SU-DHL-6 (cell line): ENCODE measurements around the gene ESRRA.

ENCODE experiments used
- H2AFZ ChIP-seq: fragments of 200-600 bp; sonication (generic); 2 replicates; pipeline ENCODE4 v1.6.1; 2014; ENCODE audit warnings: low read depth, mild to moderate bottlenecking, moderate library complexity, mixed read lengths, antibody characterized with exemption, low read length; ENCODE audit not compliant: severe bottlenecking
- H3F3A ChIP-seq: fragments of 200-600 bp; shearing (Covaris generic); 2 replicates; pipeline ENCODE4 v1.6.0; 2016; ENCODE audit warnings: antibody characterized with exemption, mild to moderate bottlenecking; ENCODE audit not compliant: insufficient read depth
- H3K27ac ChIP-seq: fragments of 200-600 bp; sonication (generic); 2 replicates; pipeline ENCODE4 v1.5.1; 2016; ENCODE audit warnings: low read depth, mild to moderate bottlenecking, low read length, moderate library complexity, mixed read lengths
- H3K27me3 ChIP-seq: fragments of 200-600 bp; sonication (generic), shearing (Covaris generic); 2 replicates; pipeline ENCODE4 v1.6.0; 2014; ENCODE audit warnings: mild to moderate bottlenecking, low read length
- H3K36me3 ChIP-seq: fragments of 200-600 bp; sonication (generic); 2 replicates; pipeline ENCODE4 v1.6.1; 2014; ENCODE audit warnings: mild to moderate bottlenecking, low read length, mixed read lengths
- H3K4me2 ChIP-seq: fragments of 300-600, 200-600 bp; shearing (Covaris generic), sonication (generic); 2 replicates; pipeline ENCODE4 v1.6.0; 2014; ENCODE audit warnings: low read length, low read depth, mild to moderate bottlenecking; ENCODE audit not compliant: poor library complexity, severe bottlenecking
- H3K4me3 ChIP-seq: fragments of 200-600 bp; sonication (generic); 2 replicates; pipeline ENCODE4 v1.5.1; 2014; ENCODE audit warnings: antibody characterized with exemption, low read length, mild to moderate bottlenecking, mixed read lengths; ENCODE audit not compliant: insufficient read depth, poor library complexity, severe bottlenecking
- H3K79me2 ChIP-seq: fragments of 200-600 bp; sonication (generic); 2 replicates; pipeline ENCODE4 v1.6.1; 2014; ENCODE audit warnings: mild to moderate bottlenecking, low read length, moderate library complexity; ENCODE audit not compliant: insufficient read depth
- H3K9ac ChIP-seq: fragments of 200-600 bp; sonication (generic); 2 replicates; pipeline ENCODE4 v1.7.0; 2014; ENCODE audit warnings: mild to moderate bottlenecking, low read length
- H3K9me2 ChIP-seq: fragments of 200-600 bp; sonication (generic); replicated peaks from 2 replicates; pipeline ENCODE4 v1.6.1; 2014; ENCODE audit warnings: low read length; ENCODE audit not compliant: insufficient read depth
- H3K9me3 ChIP-seq: fragments of 200-600 bp; sonication (generic); 2 replicates; pipeline ENCODE4 v1.6.1; 2014; ENCODE audit warnings: low read length, mixed read lengths; ENCODE audit not compliant: insufficient read depth
- H4K20me1 ChIP-seq: fragments of 200-600 bp; sonication (generic); 2 replicates; pipeline ENCODE4 v1.6.1; 2014; ENCODE audit warnings: low read depth, mild to moderate bottlenecking, antibody characterized with exemption, low read length, moderate library complexity, mixed read lengths
- CTCF ChIP-seq: fragments of 200-600 bp; sonication (generic); IDR thresholded peaks from one replicate; pipeline ENCODE4 v1.5.1; 2017; ENCODE audit warnings: antibody characterized with exemption, mild to moderate bottlenecking, low read length, moderate library complexity; ENCODE audit not compliant: insufficient read depth, poor library complexity, severe bottlenecking
- EZH2phosphoT487 ChIP-seq: fragments of 200-600 bp; sonication (generic), shearing (Covaris generic); conservative IDR thresholded peaks from 2 replicates; pipeline ENCODE4 v1.6.1; 2018; ENCODE audit warnings: mild to moderate bottlenecking, antibody characterized with exemption, low read length, moderate library complexity, mixed read lengths

ESRRA gene

GRCh38 chr11:64284962-64285884 lies 20.1 kb upstream of the ESRRA start, which contains the start of gene GPR137:
TSS of gene GPR137 (plus strand) at chr11:64285848. CDS start at chr11:64286525, 677 bp downstream.
- H2AFZ ChIP-seq, result peak within 1 kb of the TSS; percentile 88
- H3K9me2 ChIP-seq, result no peaks in the 10 kb centered on the region
- H4K20me1 ChIP-seq, result no peaks in the 10 kb centered on the region
- H3K4me2 ChIP-seq, result peak within 1 kb of the TSS; percentile 99
- TF ChIP-seq EZH2phosphoT487 (no peak), CTCF (no peak)
- peak within 1 kb of the TSS; percentile 95 for H3K9ac ChIP-seq
- H3K4me3 ChIP-seq, result peak within 1 kb of the TSS; percentile 84
- H3K79me2 ChIP-seq, result 0 out of 2 replicates have a peak, but pooled peaks cover 4% of the 10 kb centered on the region
- H3K36me3 ChIP-seq, result no peaks in the 10 kb centered on the region
- no peaks in the 10 kb centered on the region for H3K9me3 ChIP-seq
- peak within 1 kb of the TSS; percentile 92 for H3K27ac ChIP-seq
- no peaks in the 10 kb centered on the region for H3K27me3 ChIP-seq
- H3F3A ChIP-seq, result peaks cover 4% of the 10 kb centered on the region; the same call in 1 of the 2 replicates

- Histone ChIP-seq H3K9ac (peak overlapping the region; percentile 95), H3F3A (peaks cover 4% of the 10 kb centered on the region; the same call in 1 of the 2 replicates), H3K27me3 (no peaks in the 10 kb centered on the region), H3K9me3 (no peaks in the 10 kb centered on the region), H4K20me1 (no peaks in the 10 kb centered on the region), H3K79me2 (0 out of 2 replicates have a peak, but pooled peaks cover 4% of the 10 kb centered on the region), H3K4me2 (peak overlapping the region; percentile 99), H3K4me3 (peak overlapping the region; percentile 84), H3K36me3 (no peaks in the 10 kb centered on the region), H3K9me2 (no peaks in the 10 kb centered on the region), H2AFZ (peak overlapping the region; percentile 35), H3K27ac (peak overlapping the region; percentile 36; the same call in 1 of the 2 replicates)
- TF ChIP-seq EZH2phosphoT487, result no peak
- TF ChIP-seq CTCF, result no peak
Observed at GRCh38 chr11:64285885-64286800, 19.2 kb upstream of the ESRRA start.

- H3K9me3 ChIP-seq, result no peaks in the 10 kb centered on the region
- no peaks in the 10 kb centered on the region for H3K36me3 ChIP-seq
- H2AFZ ChIP-seq, result no peak overlapping the region
- 0 out of 2 replicates have a peak, but pooled peaks cover 4% of the 10 kb centered on the region for H3K79me2 ChIP-seq
- no peak overlapping the region for H3K9ac ChIP-seq
- H3K27ac ChIP-seq, result no peak overlapping the region
- no peaks in the 10 kb centered on the region for H3K27me3 ChIP-seq
- TF ChIP-seq EZH2phosphoT487, result no peak
- no peak for TF ChIP-seq CTCF
- no peaks in the 10 kb centered on the region for H4K20me1 ChIP-seq
- H3K4me2 ChIP-seq, result peak overlapping the region; percentile 99
- no peak overlapping the region for H3K4me3 ChIP-seq
- peaks cover 4% of the 10 kb centered on the region; the same call in 1 of the 2 replicates for H3F3A ChIP-seq
- H3K9me2 ChIP-seq, result no peaks in the 10 kb centered on the region
Observed at GRCh38 chr11:64286801-64287159, 18.5 kb upstream of the ESRRA start.
